ENCODE data around the gene GNAI2. TPM values are rescaled to one million over a fixed set of nuclear protein-coding genes. Genes with fewer than 3 reads are reported as not detected.
A peak's percentile ranks its signal among the peaks of the same experiment; 100 is the strongest.

GNAI2 gene
- polyA plus RNA-seq, 3 donors: 914 to 1,492 (median 1,165) TPM

DNA sequence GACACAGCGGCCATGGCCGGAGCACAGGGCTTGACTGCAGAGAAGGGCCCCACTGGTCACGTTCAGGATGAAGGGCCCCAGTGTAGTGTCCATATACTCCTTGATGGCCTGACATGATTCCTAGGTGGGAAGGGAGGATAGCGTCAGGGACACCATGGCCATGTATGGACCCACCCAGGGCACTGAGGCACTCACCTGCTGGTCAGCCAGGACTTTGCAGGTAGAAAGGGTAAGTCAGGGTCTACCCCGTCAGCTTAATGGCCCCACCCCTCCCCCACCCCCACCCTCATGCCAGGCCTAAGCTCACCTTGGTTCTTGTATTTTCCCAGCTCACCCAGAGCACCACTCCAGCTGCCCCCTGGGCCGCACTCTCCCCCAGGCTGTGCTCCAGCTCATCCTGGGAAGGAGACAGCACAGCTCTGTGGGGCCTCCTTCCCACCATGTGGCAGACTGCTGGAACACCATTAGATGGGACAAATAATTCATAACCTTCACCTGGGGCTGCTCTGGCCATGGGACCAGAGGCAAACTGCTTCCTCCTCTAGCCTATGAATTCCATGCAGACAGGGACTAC lies 64.8 kb downstream of the GNAI2 start:
- H3K4me1 Mint-ChIP-seq: peaks cover 37% of the 10 kb centered on the region
- no peaks in the 10 kb centered on the region for H3K27me3 Mint-ChIP-seq (ENCODE audit: low read depth in 3 of 3)
- H3K9me3 Mint-ChIP-seq: no peaks in the 10 kb centered on the region
- peaks cover 32 to 37% of the 10 kb centered on the region in 2 donors for H3K4me1 ChIP-seq (ENCODE audit: control insufficient read depth in 1 of 2, insufficient read depth in 2 of 2, low read length in 2 of 2)
- no peak for TF ChIP-seq CTCF (IDR thresholded peaks at IDR 0.05)
- H3K4me3 ChIP-seq (replicated peaks in 1 of 3; ENCODE audit: low read depth in 2 of 3, low read length in 3 of 3): peak overlapping the region in 1 of 3 experiments; percentile 94
- H3K9ac ChIP-seq (ENCODE audit: insufficient read depth, low read length, poor library complexity, severe bottlenecking): peak overlapping the region; percentile 85
- WGBS (ENCODE audit: insufficient coverage): 85% methylated on average over 5 of the region's 6 CpGs
- no peaks in the 10 kb centered on the region for H3K36me3 ChIP-seq (replicated peaks in 1 of 2; ENCODE audit: control insufficient read depth in 1 of 2, insufficient read depth in 2 of 2, low read length in 2 of 2)
- DNase-seq: no peak
- H2AFZ ChIP-seq (ENCODE audit: insufficient read depth, low read depth, low read length, poor library complexity, severe bottlenecking): peak overlapping the region; percentile 77
- H3K4me3 Mint-ChIP-seq: peak overlapping the region; percentile 55 to 64
- H3K27ac ChIP-seq (ENCODE audit: low read depth in 1 of 2, low read length in 2 of 2): peak overlapping the region; percentile 99 to 100
- no peaks in the 10 kb centered on the region for H3K9me3 ChIP-seq (replicated peaks in 1 of 2; ENCODE audit: control insufficient read depth in 1 of 2, insufficient read depth in 1 of 2, low read length in 2 of 2)
- H3K27me3 ChIP-seq (ENCODE audit: control insufficient read depth in 2 of 2, insufficient read depth in 2 of 2, low read length in 2 of 2): no peaks in the 10 kb centered on the region
- H4K20me1 ChIP-seq (ENCODE audit: insufficient read depth, low read length): no peaks in the 10 kb centered on the region
- intact Hi-C loops (cut with micrococcal nuclease): no loop called here
- H3K4me2 ChIP-seq (replicated peaks; ENCODE audit: extremely low read depth, low read length, poor library complexity, severe bottlenecking): peak overlapping the region; percentile 77
- H3K27ac Mint-ChIP-seq: peak overlapping the region; percentile 99
- peaks cover 2 to 10% of the 10 kb centered on the region in 2 donors for H3K36me3 Mint-ChIP-seq
- H3K79me2 ChIP-seq (ENCODE audit: insufficient read depth, low read length): peaks cover 39% of the 10 kb centered on the region

DNA sequence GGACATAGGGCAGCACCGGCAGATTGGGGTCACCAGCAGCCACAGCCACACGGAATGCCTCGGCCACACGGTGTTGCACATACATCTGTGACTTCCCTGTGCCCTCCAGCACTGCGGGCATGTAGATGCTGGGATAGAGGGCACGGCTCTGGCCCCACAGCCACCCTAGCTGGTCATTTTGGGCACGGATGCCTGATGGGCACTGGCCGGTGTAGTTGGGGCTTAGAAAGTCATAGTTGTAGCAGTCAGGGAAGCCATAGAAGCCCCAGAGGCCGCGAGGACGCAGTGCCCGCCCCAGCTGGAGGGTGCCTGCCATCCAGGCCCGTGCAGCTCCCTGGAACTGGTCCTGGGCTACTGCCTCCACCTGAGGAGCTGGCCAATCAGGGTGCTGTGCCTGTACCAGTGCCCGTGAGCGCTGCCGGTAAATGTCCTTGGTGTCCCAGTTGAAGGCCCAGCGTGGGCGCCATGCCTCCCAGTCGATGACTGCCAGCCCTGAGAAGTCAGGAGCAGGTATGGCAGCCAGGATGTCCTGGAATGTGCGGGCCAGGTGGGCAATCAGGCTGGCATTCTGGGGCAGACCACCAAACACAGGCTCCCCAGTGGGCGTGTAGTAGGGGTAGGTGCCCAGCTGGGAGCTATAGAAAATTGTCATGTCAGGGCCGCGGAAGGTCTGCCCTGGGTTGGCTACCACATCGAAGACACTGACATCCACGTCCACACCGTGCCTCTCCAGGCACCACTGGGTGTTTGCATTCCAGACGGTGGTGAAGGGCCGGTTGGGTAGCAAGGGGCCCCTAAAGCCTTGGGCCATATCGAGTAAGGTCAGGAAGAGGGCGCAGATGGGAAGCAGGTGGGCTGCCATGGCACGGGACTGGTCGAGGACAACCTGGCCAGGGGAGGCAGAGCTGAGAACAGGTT lies 66.3 kb downstream of the GNAI2 start:
- H3K79me2 ChIP-seq (ENCODE audit: insufficient read depth, low read length): peaks cover 32% of the 10 kb centered on the region
- H3K36me3 ChIP-seq (replicated peaks in 1 of 2; ENCODE audit: control insufficient read depth in 1 of 2, insufficient read depth in 2 of 2, low read length in 2 of 2): no peaks in the 10 kb centered on the region
- H3K4me3 ChIP-seq (replicated peaks in 1 of 3; ENCODE audit: low read depth in 2 of 3, low read length in 3 of 3): no peak overlapping the region
- no peak overlapping the region for H3K27ac ChIP-seq (ENCODE audit: low read depth in 1 of 2, low read length in 2 of 2)
- 98% methylated on average over 30 of the region's 32 CpGs for WGBS (ENCODE audit: insufficient coverage)
- peaks cover 0 to 5% of the 10 kb centered on the region in 2 donors for H3K9me3 ChIP-seq (replicated peaks in 1 of 2; ENCODE audit: control insufficient read depth in 1 of 2, insufficient read depth in 1 of 2, low read length in 2 of 2)
- Mint-ChIP-seq H3K27ac (peak overlapping the region in 1 of 7 donors; percentile 15), H3K9me3 (peaks cover 0 to 5% (median 2%) of the 10 kb centered on the region in 7 donors), H3K27me3 (ENCODE audit: low read depth in 3 of 3) (no peaks in the 10 kb centered on the region), H3K4me1 (peaks cover 38% of the 10 kb centered on the region), H3K4me3 (no peak overlapping the region), H3K36me3 (peaks cover 0 to 2% of the 10 kb centered on the region in 2 donors)
- no peak overlapping the region for H3K9ac ChIP-seq (ENCODE audit: insufficient read depth, low read length, poor library complexity, severe bottlenecking)
- H3K4me1 ChIP-seq (ENCODE audit: control insufficient read depth in 1 of 2, insufficient read depth in 2 of 2, low read length in 2 of 2): peaks cover 32 to 36% of the 10 kb centered on the region in 2 donors
- H2AFZ ChIP-seq (ENCODE audit: insufficient read depth, low read depth, low read length, poor library complexity, severe bottlenecking): no peak overlapping the region
- DNase-seq: peak in 1 of 3 donors; percentile 8
- no peaks in the 10 kb centered on the region for H4K20me1 ChIP-seq (ENCODE audit: insufficient read depth, low read length)
- H3K4me2 ChIP-seq (replicated peaks; ENCODE audit: extremely low read depth, low read length, poor library complexity, severe bottlenecking): no peak overlapping the region
- TF ChIP-seq CTCF (IDR thresholded peaks at IDR 0.05): no peak
- no peaks in the 10 kb centered on the region for H3K27me3 ChIP-seq (ENCODE audit: control insufficient read depth in 2 of 2, insufficient read depth in 2 of 2, low read length in 2 of 2)
- intact Hi-C loops (cut with micrococcal nuclease): no loop called here
